ENCODE measurements around the gene CALHM3. TPM values are rescaled to one million over a fixed set of nuclear protein-coding genes. Genes with fewer than 3 reads are reported as not detected.

CALHM3 gene
- polyA plus RNA-seq, 3 donors, result 0.04 to 0.62 TPM; not detected in 1

GRCh38 chr10:103470761-103471653 is 8.0 kb downstream of the CALHM3 start:
- DNase-seq, result peak; percentile 79 to 81 (median 80)
- H3K9me3 Mint-ChIP-seq, result peaks cover 0 to 11% (median 3%) of the 10 kb centered on the region in 7 donors
- H3K4me3 Mint-ChIP-seq, result peak overlapping the region; percentile 62 to 82
- H2AFZ ChIP-seq (ENCODE audit: insufficient read depth, low read depth, low read length, poor library complexity, severe bottlenecking), result peak overlapping the region; percentile 79
- WGBS (ENCODE audit: insufficient coverage), result 5% methylated on average over 8 of the region's 14 CpGs
- peak overlapping the region; percentile 90 for H3K27ac ChIP-seq (ENCODE audit: low read depth in 1 of 2, low read length in 2 of 2)
- H3K4me2 ChIP-seq (replicated peaks; ENCODE audit: extremely low read depth, low read length, poor library complexity, severe bottlenecking), result peak overlapping the region; percentile 61
- H3K79me2 ChIP-seq (ENCODE audit: insufficient read depth, low read length), result no peaks in the 10 kb centered on the region
- peaks cover 67% of the 10 kb centered on the region for H3K4me1 Mint-ChIP-seq
- H3K36me3 Mint-ChIP-seq, result peaks cover 0 to 5% of the 10 kb centered on the region in 2 donors
- peak overlapping the region; percentile 64 for H3K9ac ChIP-seq (ENCODE audit: insufficient read depth, low read length, poor library complexity, severe bottlenecking)
- peak overlapping the region in 2 of 3 experiments; percentile 0 to 36 for H3K4me3 ChIP-seq (replicated peaks in 1 of 3; ENCODE audit: low read depth in 2 of 3, low read length in 3 of 3)
- H3K4me1 ChIP-seq (ENCODE audit: control insufficient read depth in 1 of 2, insufficient read depth in 2 of 2, low read length in 2 of 2), result peaks cover 72 to 75% of the 10 kb centered on the region in 2 donors
- no peaks in the 10 kb centered on the region for H3K9me3 ChIP-seq (replicated peaks in 1 of 2; ENCODE audit: control insufficient read depth in 1 of 2, insufficient read depth in 1 of 2, low read length in 2 of 2)
- H3K27ac Mint-ChIP-seq, result peak overlapping the region; percentile 84 to 93 (median 92)
- no peak for TF ChIP-seq CTCF (IDR thresholded peaks at IDR 0.05)
- no peaks in the 10 kb centered on the region for H3K27me3 ChIP-seq (ENCODE audit: control insufficient read depth in 2 of 2, insufficient read depth in 2 of 2, low read length in 2 of 2)
- no peaks in the 10 kb centered on the region for H4K20me1 ChIP-seq (ENCODE audit: insufficient read depth, low read length)
- H3K36me3 ChIP-seq (replicated peaks in 1 of 2; ENCODE audit: control insufficient read depth in 1 of 2, insufficient read depth in 2 of 2, low read length in 2 of 2), result no peaks in the 10 kb centered on the region
- H3K27me3 Mint-ChIP-seq (ENCODE audit: low read depth in 3 of 3), result peaks cover 0 to 8% (median 2%) of the 10 kb centered on the region in 3 donors
- intact Hi-C loops (cut with micrococcal nuclease), result no loop called here

GRCh38 chr10:103469201-103469600 is 9.8 kb downstream of the CALHM3 start:
- 45% methylated on average over 4 of the region's 5 CpGs for WGBS (ENCODE audit: insufficient coverage)
- peak overlapping the region; percentile 90 for H3K27ac ChIP-seq (ENCODE audit: low read depth in 1 of 2, low read length in 2 of 2)
- intact Hi-C loops (cut with micrococcal nuclease), result no loop called here
- H3K4me1 ChIP-seq (ENCODE audit: control insufficient read depth in 1 of 2, insufficient read depth in 2 of 2, low read length in 2 of 2), result peaks cover 85 to 91% of the 10 kb centered on the region in 2 donors
- no peaks in the 10 kb centered on the region for H3K79me2 ChIP-seq (ENCODE audit: insufficient read depth, low read length)
- Mint-ChIP-seq H3K27ac (peak overlapping the region; percentile 4 to 91 (median 70)), H3K4me3 (no peak overlapping the region), H3K4me1 (peaks cover 85% of the 10 kb centered on the region), H3K36me3 (peaks cover 2 to 5% of the 10 kb centered on the region in 2 donors), H3K9me3 (peaks cover 0 to 11% (median 4%) of the 10 kb centered on the region in 7 donors), H3K27me3 (ENCODE audit: low read depth in 3 of 3) (peaks cover 0 to 8% (median 2%) of the 10 kb centered on the region in 3 donors)
- H3K4me3 ChIP-seq (replicated peaks in 1 of 3; ENCODE audit: low read depth in 2 of 3, low read length in 3 of 3), result no peak overlapping the region
- TF ChIP-seq CTCF (IDR thresholded peaks at IDR 0.05), result no peak
- DNase-seq, result peak in 1 of 3 donors; percentile 14
- H4K20me1 ChIP-seq (ENCODE audit: insufficient read depth, low read length), result no peaks in the 10 kb centered on the region
- H3K9ac ChIP-seq (ENCODE audit: insufficient read depth, low read length, poor library complexity, severe bottlenecking), result no peak overlapping the region
- no peaks in the 10 kb centered on the region for H3K9me3 ChIP-seq (replicated peaks in 1 of 2; ENCODE audit: control insufficient read depth in 1 of 2, insufficient read depth in 1 of 2, low read length in 2 of 2)
- no peaks in the 10 kb centered on the region for H3K36me3 ChIP-seq (replicated peaks in 1 of 2; ENCODE audit: control insufficient read depth in 1 of 2, insufficient read depth in 2 of 2, low read length in 2 of 2)
- H3K4me2 ChIP-seq (replicated peaks; ENCODE audit: extremely low read depth, low read length, poor library complexity, severe bottlenecking), result no peak overlapping the region
- peak overlapping the region; percentile 14 for H2AFZ ChIP-seq (ENCODE audit: insufficient read depth, low read depth, low read length, poor library complexity, severe bottlenecking)
- H3K27me3 ChIP-seq (ENCODE audit: control insufficient read depth in 2 of 2, insufficient read depth in 2 of 2, low read length in 2 of 2), result no peaks in the 10 kb centered on the region

Measured in CD14-positive monocyte (primary cell).